ENCODE data around the gene CD247. TPM values are rescaled to one million over a fixed set of nuclear protein-coding genes. Genes with fewer than 3 reads are reported as not detected.

The CD247 gene
- total and polyA plus RNA-seq, 10 of the 15 experiments (the other 5 are each of a cell fraction or from before 2014, with no cell fraction given): 0.10 to 0.77 (median 0.30) TPM

GRCh38 chr1:167440776-167441175 is 77.6 kb downstream of the CD247 start:
- no TSS peak for BruUV-seq (replicated peaks)
- FAIRE-seq (no peak), ATAC-seq (no peak), DNase-seq (ENCODE audit: low read depth, low spot score) (no peak)
- ChIA-PET CTCF (interaction anchor here (1.0 to 5.5 kb wide), 19 partner anchors 8 to 531 kb away, joined by 3 to 55 read pairs (median 7); partner anchors contain the start of gene POU2F1), RAD21 (ENCODE audit: unreplicated experiment) (interaction anchor here (0.9 to 2.9 kb wide), 8 partner anchors 12 to 382 kb away, joined by 3 to 17 read pairs (median 4); no protein-coding TSS in a partner anchor), POLR2A (no interaction called here), SMC1A (ENCODE audit: uncharacterized antibody, unreplicated experiment) (interaction anchor here (0.7 to 4.9 kb wide), 13 partner anchors 12 to 382 kb away, joined by 3 to 43 read pairs (median 3); no protein-coding TSS in a partner anchor)
- no peak overlapping the region for H3K9ac ChIP-seq (ENCODE audit: control insufficient read depth, insufficient read depth, low read length)
- peaks cover 8% of the 10 kb centered on the region for H3K4me1 ChIP-seq (ENCODE audit: control insufficient read depth, insufficient read depth, low read length)
- no peaks in the 10 kb centered on the region for H4K20me1 ChIP-seq (ENCODE audit: control insufficient read depth, insufficient read depth)
- 80% methylated on average over 8 of the region's 8 CpGs for WGBS (ENCODE audit: insufficient coverage, insufficient replicate concordance, low lambda C conversion rate, missing lambda C conversion rate)
- intact Hi-C loops (cut with micrococcal nuclease; ENCODE audit: unreplicated experiment): loop anchor here (10.0 kb wide), 2 partner anchors 316 to 526 kb away; no protein-coding TSS in a partner anchor
- no peak overlapping the region for H3K4me3 ChIP-seq
- H3K27me3 ChIP-seq (replicated peaks in 1 of 2; ENCODE audit: control insufficient read depth in 2 of 2, insufficient read depth in 2 of 2, low read length in 1 of 2): peaks cover 0 to 3% of the 10 kb centered on the region in 2 experiments; a peak in 1 of 4 replicates
- no peak overlapping the region for H3K27ac ChIP-seq (ENCODE audit: control insufficient read depth, insufficient read depth)
- TF ChIP-seq, protein P1, sequence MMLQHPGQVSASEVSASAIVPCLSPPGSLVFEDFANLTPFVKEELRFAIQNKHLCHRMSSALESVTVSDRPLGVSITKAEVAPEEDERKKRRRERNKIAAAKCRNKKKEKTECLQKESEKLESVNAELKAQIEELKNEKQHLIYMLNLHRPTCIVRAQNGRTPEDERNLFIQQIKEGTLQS (IDR thresholded peaks at IDR 0.05; ENCODE audit: borderline replicate concordance, extremely low read depth, low read depth, low read length): no peak
- TF ChIP-seq SREBF2 (IDR thresholded peaks at IDR 0.05; ENCODE audit: low read length) (no peak), POLR2AphosphoS5 (IDR thresholded peaks at IDR 0.05; ENCODE audit: low read length) (no peak), RELA (IDR thresholded peaks at IDR 0.05; ENCODE audit: borderline replicate concordance, partially characterized antibody) (no peak), CREM (IDR thresholded peaks at IDR 0.05; ENCODE audit: low read depth) (no peak), RCOR1 (conservative IDR thresholded peaks at IDR 0.05; ENCODE audit: low read depth, low read length) (no peak), ZBTB11 (CRISPR knock-in tag; IDR thresholded peaks at IDR 0.05) (no peak), RELB (IDR thresholded peaks at IDR 0.05; ENCODE audit: low read depth) (no peak), CREB1 (IDR thresholded peaks at IDR 0.05; ENCODE audit: low read depth) (no peak), ZNF24 (IDR thresholded peaks at IDR 0.05) (no peak), CHD1 (IDR thresholded peaks at IDR 0.05; ENCODE audit: low read depth, low read length) (no peak), CBFB (IDR thresholded peaks at IDR 0.05; ENCODE audit: low read depth) (no peak), TCF7 (IDR thresholded peaks at IDR 0.05; ENCODE audit: borderline replicate concordance) (no peak)
- TF ChIP-seq, protein P2, sequence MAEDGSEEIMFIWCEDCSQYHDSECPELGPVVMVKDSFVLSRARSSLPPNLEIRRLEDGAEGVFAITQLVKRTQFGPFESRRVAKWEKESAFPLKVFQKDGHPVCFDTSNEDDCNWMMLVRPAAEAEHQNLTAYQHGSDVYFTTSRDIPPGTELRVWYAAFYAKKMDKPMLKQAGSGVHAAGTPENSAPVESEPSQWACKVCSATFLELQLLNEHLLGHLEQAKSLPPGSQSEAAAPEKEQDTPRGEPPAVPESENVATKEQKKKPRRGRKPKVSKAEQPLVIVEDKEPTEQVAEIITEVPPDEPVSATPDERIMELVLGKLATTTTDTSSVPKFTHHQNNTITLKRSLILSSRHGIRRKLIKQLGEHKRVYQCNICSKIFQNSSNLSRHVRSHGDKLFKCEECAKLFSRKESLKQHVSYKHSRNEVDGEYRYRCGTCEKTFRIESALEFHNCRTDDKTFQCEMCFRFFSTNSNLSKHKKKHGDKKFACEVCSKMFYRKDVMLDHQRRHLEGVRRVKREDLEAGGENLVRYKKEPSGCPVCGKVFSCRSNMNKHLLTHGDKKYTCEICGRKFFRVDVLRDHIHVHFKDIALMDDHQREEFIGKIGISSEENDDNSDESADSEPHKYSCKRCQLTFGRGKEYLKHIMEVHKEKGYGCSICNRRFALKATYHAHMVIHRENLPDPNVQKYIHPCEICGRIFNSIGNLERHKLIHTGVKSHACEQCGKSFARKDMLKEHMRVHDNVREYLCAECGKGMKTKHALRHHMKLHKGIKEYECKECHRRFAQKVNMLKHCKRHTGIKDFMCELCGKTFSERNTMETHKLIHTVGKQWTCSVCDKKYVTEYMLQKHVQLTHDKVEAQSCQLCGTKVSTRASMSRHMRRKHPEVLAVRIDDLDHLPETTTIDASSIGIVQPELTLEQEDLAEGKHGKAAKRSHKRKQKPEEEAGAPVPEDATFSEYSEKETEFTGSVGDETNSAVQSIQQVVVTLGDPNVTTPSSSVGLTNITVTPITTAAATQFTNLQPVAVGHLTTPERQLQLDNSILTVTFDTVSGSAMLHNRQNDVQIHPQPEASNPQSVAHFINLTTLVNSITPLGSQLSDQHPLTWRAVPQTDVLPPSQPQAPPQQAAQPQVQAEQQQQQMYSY (CRISPR knock-in tag; IDR thresholded peaks at IDR 0.05): no peak
- in situ Hi-C loops (cut with MboI): loop anchor here (5.0 to 10.0 kb wide), 3 partner anchors 176 to 526 kb away; no protein-coding TSS in a partner anchor
- no peaks in the 10 kb centered on the region; the same call in 2 of the 3 replicates for H3K9me3 ChIP-seq (replicated peaks; ENCODE audit: control insufficient read depth, insufficient read depth, low read length)
- H3K79me2 ChIP-seq (ENCODE audit: control insufficient read depth, insufficient read depth, low read length): no peaks in the 10 kb centered on the region
- no peak overlapping the region for H2AFZ ChIP-seq (ENCODE audit: control insufficient read depth, low read depth, low read length)
- no peaks in the 10 kb centered on the region for H3K36me3 ChIP-seq (ENCODE audit: control insufficient read depth in 2 of 2, insufficient read depth in 2 of 2, low read length in 1 of 2)
- no peak overlapping the region for H3K4me2 ChIP-seq (ENCODE audit: control insufficient read depth, insufficient read depth)
